K562 (cell line): Measurements from ENCODE around the gene PAIP2. TPM values are rescaled to one million over a fixed set of nuclear protein-coding genes. Genes with fewer than 3 reads are reported as not detected.
A peak's percentile ranks its signal among the peaks of the same experiment; 100 is the strongest.

Experiments
- ADNP ChIP-seq: fragments of 200-800 bp; sonication (Bioruptor generic); IDR thresholded peaks from 2 replicates; pipeline ENCODE4 v1.6.1; 2016; ENCODE audit warnings: missing genetic modification characterization, missing compliant biosample characterization
- ARID2 ChIP-seq: fragments of 450-650 bp; IDR thresholded peaks from 2 replicates; pipeline ENCODE4 v1.6.1; 2017; ENCODE audit warnings: antibody characterized with exemption, mild to moderate bottlenecking
- BACH1 ChIP-seq: fragments of 200-800 bp; sonication (Bioruptor generic); IDR thresholded peaks from 2 replicates; pipeline ENCODE4 v1.6.1; 2016; ENCODE audit warnings: missing genetic modification characterization, missing compliant biosample characterization
- CAMTA2 ChIP-seq: fragments of 250-450 bp; sonication (Bioruptor Pico); conservative IDR thresholded peaks from 2 replicates; pipeline ENCODE4 v1.5.1; 2022
- CHCHD3 ChIP-seq: fragments of 250-450 bp; sonication (Bioruptor Pico); IDR thresholded peaks from 2 replicates; pipeline ENCODE4 v2.1.2; 2022; ENCODE audit warnings: mild to moderate bottlenecking
- ELF1 ChIP-seq: fragments of 200-800 bp; sonication (Bioruptor generic); IDR thresholded peaks from 2 replicates; pipeline ENCODE4 v1.6.1; 2016; ENCODE audit warnings: missing genetic modification characterization, missing compliant biosample characterization
- ETS1 ChIP-seq: conservative IDR thresholded peaks from 2 replicates; pipeline ENCODE4 v1.6.1; 2011; ENCODE audit warnings: low read depth, mild to moderate bottlenecking, low read length; ENCODE audit not compliant: control insufficient read depth
- FOXK2 ChIP-seq, 2 experiments: fragments of 450-650 bp; IDR thresholded peaks in 1 of 2; conservative IDR thresholded peaks in 1 of 2; 2 replicates each; pipeline ENCODE4 v1.6.1; 2016; ENCODE audit warnings: low read depth in 2 of 2, mild to moderate bottlenecking in 1 of 2
- HCFC1 ChIP-seq: IDR thresholded peaks from 2 replicates; pipeline ENCODE4 v1.6.1; 2012; ENCODE audit warnings: low read depth, low read length, improper control_type of control experiment
- HDAC6 ChIP-seq: IDR thresholded peaks from 2 replicates; pipeline ENCODE4 v1.6.1; 2012; ENCODE audit warnings: low read depth, mild to moderate bottlenecking, control low read depth, inconsistent platforms, low read length, moderate library complexity
- HMBOX1 ChIP-seq: sonication (generic); IDR thresholded peaks from 2 replicates; pipeline ENCODE4 v1.6.1; 2016
- KLF1 ChIP-seq: fragments of 450-650 bp; IDR thresholded peaks from 2 replicates; pipeline ENCODE4 v1.6.1; 2016; ENCODE audit warnings: missing genetic modification characterization, missing compliant biosample characterization
- KLF6 ChIP-seq: fragments of 250-450 bp; sonication (Bioruptor Pico); IDR thresholded peaks from 2 replicates; pipeline ENCODE4 v1.4.0; 2020; ENCODE audit warnings: mild to moderate bottlenecking, moderate library complexity, borderline replicate concordance
- POLR2H ChIP-seq: IDR thresholded peaks from 2 replicates; pipeline ENCODE4 v1.6.1; 2016; ENCODE audit warnings: missing genetic modification characterization, low read depth, mild to moderate bottlenecking, control low read depth, missing compliant biosample characterization, moderate library complexity
- SIN3A ChIP-seq, 2 experiments: fragments of 150-350 bp in 1 of 2; IDR thresholded peaks; 2 replicates each; pipeline ENCODE4 v1.6.1; 2011 to 2016; ENCODE audit warnings: borderline replicate concordance in 2 of 2, low read depth in 2 of 2, low read length in 2 of 2, mild to moderate bottlenecking in 2 of 2, moderate library complexity in 2 of 2; ENCODE audit not compliant: control insufficient read depth in 1 of 2
- SMAD2 ChIP-seq: fragments of 150-350 bp; IDR thresholded peaks from 2 replicates; pipeline ENCODE4 v1.6.1; 2014; ENCODE audit warnings: low read depth, mild to moderate bottlenecking, low read length
- UBTF ChIP-seq, 2 experiments: IDR thresholded peaks; 2 replicates each; pipeline ENCODE4 v1.6.1; 2012; ENCODE audit warnings: improper control_type of control experiment in 2 of 2, low read depth in 2 of 2, low read length in 2 of 2, borderline replicate concordance in 1 of 2
- polyA plus RNA-seq, 8 experiments: library from polyadenylated mRNA; depleted of rRNA in 4 of 8; stranded (reverse) in 5 of 8; unstranded in 3 of 8; fragments of >200 nt; fragmentation: Nextera tagmentation in 2 of 8; fragmentation: Illumina TruSeq in 1 of 8; extraction: Ambion mirVana in 2 of 8; extraction: Trizol in 1 of 8; gene quantifications; 2 replicates each; pipeline versions ENCODE4 v1.2.1 to v1.2.3, GENCODE V29; 2011 to 2014; ENCODE audit warnings: inconsistent platforms in 1 of 8, missing spikeins in 1 of 8
- total RNA-seq, 7 experiments: library from RNA; depleted of rRNA in 6 of 7; stranded (reverse); fragments of >200 nt in 6 of 7; fragmentation: Illumina TruSeq in 2 of 7; extraction: Trizol in 2 of 7; gene quantifications; 2 replicates each; pipeline versions ENCODE4 v1.2.1 to v1.2.3, GENCODE V29; 2011 to 2021; ENCODE audit warnings: low replicate concordance in 1 of 7
- TF ChIP-seq, protein P1 (sequence below), 2 experiments: fragments of 450-650 bp; IDR thresholded peaks; 2 replicates each; pipeline ENCODE4 v1.6.1; 2016
- TF ChIP-seq, protein P2 (sequence below): fragments of 250-450 bp; sonication (Bioruptor Pico); IDR thresholded peaks from 2 replicates; pipeline ENCODE4 v1.8.0; 2021; ENCODE audit warnings: moderate library complexity, mild to moderate bottlenecking, inconsistent platforms
- TF ChIP-seq, protein P3 (sequence below): sonication (generic); formaldehyde crosslinking; IDR thresholded peaks from 2 replicates; pipeline ENCODE4 v1.8.1; 2023; ENCODE audit warnings: mild to moderate bottlenecking, missing genetic modification reagents

Gene PAIP2
- total and polyA plus RNA-seq, 9 of the 15 experiments (the other 6 are each of a cell fraction or from before 2014, with no cell fraction given) = 78.3 to 187 (median 128) TPM

DNA sequence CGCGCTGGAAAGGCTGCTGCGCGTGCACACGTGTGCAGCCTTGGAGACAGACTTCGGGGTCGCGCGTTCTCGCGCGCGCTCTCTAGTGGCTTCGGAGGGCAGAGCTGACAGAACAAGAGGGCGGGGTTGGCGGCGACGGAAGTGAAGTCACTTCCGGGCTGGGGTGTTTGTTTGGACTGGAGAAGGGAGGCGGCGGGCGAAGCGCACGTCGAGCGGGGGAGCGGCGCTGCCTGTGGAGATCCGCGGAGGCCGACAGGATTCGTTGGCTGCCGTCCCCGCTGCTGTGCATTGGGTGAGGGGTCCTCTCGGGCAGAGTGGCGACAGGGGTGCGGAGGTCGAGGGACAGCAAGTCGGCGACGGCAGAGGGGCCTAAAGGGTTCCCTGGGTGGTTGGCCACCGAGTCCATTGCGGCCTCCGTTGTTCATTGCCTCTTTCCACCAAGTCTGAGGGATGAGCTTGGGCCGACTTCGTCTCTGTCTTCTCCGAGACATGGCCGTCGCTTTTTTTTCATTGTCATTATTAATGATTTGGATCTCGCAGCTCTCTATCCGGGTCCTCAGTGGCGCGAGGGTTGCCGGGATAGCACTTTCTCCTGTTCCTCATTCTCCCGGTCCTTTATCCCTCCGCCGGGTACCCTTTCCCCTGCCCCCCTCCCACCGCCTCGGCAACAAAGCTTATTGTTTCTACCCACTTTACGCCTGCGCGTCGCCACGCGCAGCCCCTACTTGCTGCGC is at the start of gene PAIP2 (continued):
- TF ChIP-seq, protein P1, sequence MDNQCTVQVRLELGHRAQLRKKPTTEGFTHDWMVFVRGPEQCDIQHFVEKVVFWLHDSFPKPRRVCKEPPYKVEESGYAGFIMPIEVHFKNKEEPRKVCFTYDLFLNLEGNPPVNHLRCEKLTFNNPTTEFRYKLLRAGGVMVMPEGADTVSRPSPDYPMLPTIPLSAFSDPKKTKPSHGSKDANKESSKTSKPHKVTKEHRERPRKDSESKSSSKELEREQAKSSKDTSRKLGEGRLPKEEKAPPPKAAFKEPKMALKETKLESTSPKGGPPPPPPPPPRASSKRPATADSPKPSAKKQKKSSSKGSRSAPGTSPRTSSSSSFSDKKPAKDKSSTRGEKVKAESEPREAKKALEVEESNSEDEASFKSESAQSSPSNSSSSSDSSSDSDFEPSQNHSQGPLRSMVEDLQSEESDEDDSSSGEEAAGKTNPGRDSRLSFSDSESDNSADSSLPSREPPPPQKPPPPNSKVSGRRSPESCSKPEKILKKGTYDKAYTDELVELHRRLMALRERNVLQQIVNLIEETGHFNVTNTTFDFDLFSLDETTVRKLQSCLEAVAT (IDR thresholded peaks at IDR 0.05) = peak in 1 of 2 experiments; percentile 65; a peak in 2 of 4 replicates
- TF ChIP-seq HDAC6 (no peak), ELF1 (tag) (peak; percentile 80), POLR2H (tag) (peak; percentile 86), CAMTA2 (CRISPR knock-in tag) (no peak), KLF6 (no peak), SIN3A (IDR thresholded peaks at IDR 0.05; ENCODE audit: borderline replicate concordance in 2 of 2, control insufficient read depth in 1 of 2, low read depth in 2 of 2, low read length in 2 of 2) (peak in 1 of 2 experiments; percentile 70; a peak in 2 of 4 replicates), KLF1 (tag) (peak; percentile 89; the same call in 1 of the 2 replicates), HCFC1 (peak; percentile 62), UBTF (IDR thresholded peaks at IDR 0.05; ENCODE audit: borderline replicate concordance in 1 of 2, low read depth in 2 of 2, low read length in 2 of 2) (peak in 1 of 2 experiments; percentile 70; a peak in 1 of 4 replicates), SMAD2 (no peak), FOXK2 (conservative IDR thresholded peaks at IDR 0.05 in 1 of 2, IDR thresholded peaks at IDR 0.05 in 1 of 2; ENCODE audit: low read depth in 2 of 2) (peak; percentile 65 to 83), ADNP (tag) (no peak), CHCHD3 (no peak), ETS1 (peak; percentile 71), BACH1 (tag) (no peak; the same call in 1 of the 2 replicates), HMBOX1 (no peak), ARID2 (no peak; the same call in 1 of the 2 replicates)
- TF ChIP-seq, protein P2, sequence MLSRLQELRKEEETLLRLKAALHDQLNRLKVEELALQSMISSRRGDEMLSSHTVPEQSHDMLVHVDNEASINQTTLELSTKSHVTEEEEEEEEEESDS (CRISPR knock-in tag) = no peak
- TF ChIP-seq, protein P3, sequence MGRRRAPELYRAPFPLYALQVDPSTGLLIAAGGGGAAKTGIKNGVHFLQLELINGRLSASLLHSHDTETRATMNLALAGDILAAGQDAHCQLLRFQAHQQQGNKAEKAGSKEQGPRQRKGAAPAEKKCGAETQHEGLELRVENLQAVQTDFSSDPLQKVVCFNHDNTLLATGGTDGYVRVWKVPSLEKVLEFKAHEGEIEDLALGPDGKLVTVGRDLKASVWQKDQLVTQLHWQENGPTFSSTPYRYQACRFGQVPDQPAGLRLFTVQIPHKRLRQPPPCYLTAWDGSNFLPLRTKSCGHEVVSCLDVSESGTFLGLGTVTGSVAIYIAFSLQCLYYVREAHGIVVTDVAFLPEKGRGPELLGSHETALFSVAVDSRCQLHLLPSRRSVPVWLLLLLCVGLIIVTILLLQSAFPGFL (CRISPR knock-in tag) = no peak
